ENCODE results near the gene RNF223. TPM values are rescaled to one million over a fixed set of nuclear protein-coding genes. Genes with fewer than 3 reads are reported as not detected.

Gene RNF223
- total and polyA plus RNA-seq, 2 of the 8 experiments (the other 6 are each of a cell fraction or from before 2014, with no cell fraction given) = not detected

DNA sequence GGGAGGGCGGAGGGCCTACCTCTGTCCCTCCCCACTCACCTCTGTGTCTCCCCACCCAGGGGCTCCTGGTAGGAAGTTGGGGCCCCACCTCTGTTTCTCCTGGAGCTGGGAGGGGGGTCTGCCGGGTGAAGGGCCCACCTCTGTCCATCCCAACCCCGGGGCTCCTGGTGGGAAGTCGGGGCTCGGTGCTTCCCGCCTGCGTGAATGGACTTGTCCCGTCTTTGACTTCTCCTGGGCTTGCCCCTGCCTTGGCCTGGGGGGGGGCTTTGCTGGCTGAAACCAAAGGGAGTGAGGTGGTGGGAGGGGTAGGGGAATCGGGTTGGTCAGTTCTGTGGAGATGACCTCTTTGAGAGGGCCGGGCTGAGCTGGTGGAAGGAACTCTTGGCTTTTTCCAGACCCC is 48.4 kb downstream of the RNF223 start:
- no peak overlapping the region for H3K9ac ChIP-seq (replicated peaks in 1 of 4; ENCODE audit: extremely low read depth in 1 of 4, low read depth in 3 of 4, low read length in 3 of 4)
- H3K9me3 ChIP-seq (ENCODE audit: insufficient read depth in 2 of 2, low read depth in 1 of 2, low read length in 1 of 2) = no peaks in the 10 kb centered on the region
- H2BK20ac ChIP-seq (ENCODE audit: low read length) = no peak overlapping the region
- H4K5ac ChIP-seq (ENCODE audit: insufficient read length, low read depth, low read length) = no peak overlapping the region
- peak overlapping the region; percentile 80 for H4K91ac ChIP-seq (replicated peaks; ENCODE audit: insufficient read length, low read length)
- H3K23ac ChIP-seq (ENCODE audit: insufficient read length) = no peak overlapping the region
- ChIA-PET CTCF (ENCODE audit: partially characterized antibody) (interaction anchor here (0.7 to 4.2 kb wide), 4 partner anchors 24 to 183 kb away, joined by 3 to 20 read pairs (median 4); no protein-coding TSS in a partner anchor), POLR2A (ENCODE audit: partially characterized antibody) (interaction anchor here (0.7 to 14.9 kb wide), 14 partner anchors 10 to 205 kb away, joined by 3 to 245 read pairs (median 3); partner anchors contain the start of genes HES4, NOC2L and SDF4)
- no peak overlapping the region for H2AK5ac ChIP-seq (ENCODE audit: low read depth, low read length)
- no peak overlapping the region for H2BK15ac ChIP-seq (ENCODE audit: low read length)
- H4K8ac ChIP-seq (ENCODE audit: extremely low read depth, insufficient read depth, low read length) = peak overlapping the region; percentile 63; the same call in 1 of the 2 replicates
- no peak for DNase-seq (ENCODE audit: low read depth in 1 of 2, low spot score in 2 of 2)
- no peak overlapping the region for H3K4ac ChIP-seq (replicated peaks; ENCODE audit: insufficient read length, low read depth, low read length)
- no peak overlapping the region for H2AFZ ChIP-seq (ENCODE audit: low read length)
- peak overlapping the region; percentile 80; the same call in 1 of the 2 replicates for H2BK12ac ChIP-seq (ENCODE audit: low read depth, low read length)
- no peak overlapping the region for H3K4me2 ChIP-seq (ENCODE audit: insufficient read depth in 1 of 2, low read depth in 2 of 2, low read length in 2 of 2)
- H3K56ac ChIP-seq (replicated peaks; ENCODE audit: insufficient read length, low read depth, low read length) = no peak overlapping the region
- 90% methylated on average over 7 of the region's 10 CpGs; no CpG with 5 or more reads in 1 of the 2 experiments for WGBS, 2 experiments (ENCODE audit: extremely low coverage in 1 of 2, insufficient coverage in 1 of 2, insufficient read length in 1 of 2, insufficient replicate concordance in 2 of 2, low coverage in 1 of 2, low lambda C conversion rate in 2 of 2, missing lambda C conversion rate in 1 of 2)
- H3K27ac ChIP-seq (ENCODE audit: low read depth, low read length) = no peak overlapping the region
- no peak overlapping the region for H2BK120ac ChIP-seq (replicated peaks; ENCODE audit: low read depth, low read length)
- H3K18ac ChIP-seq (ENCODE audit: extremely low read depth, low read length) = peak overlapping the region; percentile 60
- peaks cover 6 to 20% of the 10 kb centered on the region in 2 experiments for H4K20me1 ChIP-seq (replicated peaks in 1 of 2; ENCODE audit: control insufficient read depth in 1 of 2, insufficient read depth in 2 of 2, low read length in 2 of 2)
- peaks cover 5% of the 10 kb centered on the region; the same call in 1 of the 2 replicates for H3K23me2 ChIP-seq (ENCODE audit: low read depth, low read length)
- no peak overlapping the region for H3K4me3 ChIP-seq (ENCODE audit: extremely low read depth in 1 of 4, insufficient read depth in 2 of 4, low read depth in 3 of 4, low read length in 4 of 4)
- H3K4me1 ChIP-seq (replicated peaks in 1 of 4; ENCODE audit: control insufficient read depth in 3 of 4, insufficient read depth in 4 of 4, low read length in 3 of 4) = peaks cover 2 to 57% (median 38%) of the 10 kb centered on the region in 4 experiments
- no peak overlapping the region for H3K14ac ChIP-seq (ENCODE audit: insufficient read length)
- peaks cover 0 to 13% of the 10 kb centered on the region in 2 experiments; a peak in 1 of 4 replicates for H3K79me2 ChIP-seq (ENCODE audit: control insufficient read depth in 1 of 2, insufficient read depth in 2 of 2, low read length in 2 of 2)
- peaks cover 0 to 24% (median 5%) of the 10 kb centered on the region in 4 experiments; a peak in 4 of 8 replicates for H3K36me3 ChIP-seq (ENCODE audit: control insufficient read depth in 2 of 4, insufficient read depth in 4 of 4, low read length in 3 of 4)
- FAIRE-seq = no peak
- peak overlapping the region; percentile 26; the same call in 1 of the 2 replicates for H2BK5ac ChIP-seq (ENCODE audit: low read depth, low read length)
- H3K79me1 ChIP-seq (ENCODE audit: low read depth, low read length) = peaks cover 16% of the 10 kb centered on the region
- no peaks in the 10 kb centered on the region for H3K27me3 ChIP-seq (replicated peaks in 1 of 4; ENCODE audit: control insufficient read depth in 3 of 4, extremely low read depth in 1 of 4, insufficient read depth in 3 of 4, low read length in 3 of 4)
- TF ChIP-seq RBBP5 (IDR thresholded peaks at IDR 0.05; ENCODE audit: borderline replicate concordance, low read depth, low read length) (no peak), RXRA (IDR thresholded peaks at IDR 0.05; ENCODE audit: insufficient read depth, low read depth, low read length) (no peak), EGR1 (IDR thresholded peaks at IDR 0.05; ENCODE audit: borderline replicate concordance, low read depth, low read length) (no peak), CHD1 (IDR thresholded peaks at IDR 0.05; ENCODE audit: low read depth, low read length) (no peak), BCL11A (IDR thresholded peaks at IDR 0.05; ENCODE audit: low read depth in 2 of 2, low read length in 2 of 2) (no peak), CTBP2 (IDR thresholded peaks at IDR 0.05; ENCODE audit: borderline replicate concordance, insufficient read depth, insufficient read length, low read length) (no peak), JUN (IDR thresholded peaks at IDR 0.05; ENCODE audit: low read depth, low read length) (no peak), CHD2 (IDR thresholded peaks at IDR 0.05; ENCODE audit: low read length) (no peak), NANOG (IDR thresholded peaks at IDR 0.05; ENCODE audit: insufficient read depth, low read depth, low read length, poor library complexity, severe bottlenecking) (no peak), ASH2L (IDR thresholded peaks at IDR 0.05; ENCODE audit: low read length) (no peak), MAFK (IDR thresholded peaks at IDR 0.05; ENCODE audit: low read depth, low read length) (no peak), YY1 (IDR thresholded peaks at IDR 0.05; ENCODE audit: low read depth, low read length) (no peak), KDM5A (IDR thresholded peaks at IDR 0.05; ENCODE audit: low read length) (no peak), TCF12 (IDR thresholded peaks at IDR 0.05; ENCODE audit: low read depth, low read length) (no peak)

Data from H1 (cell line).